Body of pancreas (tissue), 4 donors: ENCODE data around the gene SLC35F3. TPM values are rescaled to one million over a fixed set of nuclear protein-coding genes. Genes with fewer than 3 reads are reported as not detected.

Experiments used
- ATAC-seq: fragments of 150-250 bp; one replicate; pipeline ENCODE4 v1.9.1; 2016
- DNase-seq, 4 donors: peaks; one replicate each; pipeline ENCODE4 v3.0.0-alpha.2; 2019
- H3K27ac ChIP-seq, 4 donors: fragments of 200-600 bp; sonication (generic); 1 replicate in 3 of 4; 2 replicates in 1 of 4; pipeline versions ENCODE4 v1.5.1 to v1.6.1; 2016 to 2019; ENCODE audit warnings: mild to moderate bottlenecking in 1 of 4, mixed read lengths in 1 of 4, moderate library complexity in 1 of 4
- H3K27me3 ChIP-seq, 2 donors: fragments of 200-600 bp; sonication (generic); one replicate each; pipeline ENCODE4 v1.6.0; 2016; ENCODE audit warnings: mild to moderate bottlenecking in 1 of 2
- H3K36me3 ChIP-seq, 2 donors: fragments of 200-600 bp; sonication (generic); replicated peaks in 1 of 2; 2 replicates each; pipeline ENCODE4 v1.5.1; 2016; ENCODE audit warnings: low read depth in 2 of 2; ENCODE audit not compliant: insufficient read depth in 1 of 2
- H3K4me1 ChIP-seq: fragments of 200-600 bp; sonication (generic); one replicate; pipeline ENCODE4 v1.6.0; 2016
- H3K4me3 ChIP-seq, 2 donors: fragments of 200-600 bp; sonication (generic); 1 replicate in 1 of 2; 2 replicates in 1 of 2; pipeline ENCODE4 v1.5.1; 2016 to 2019
- H3K9me3 ChIP-seq, 3 donors: fragments of 200-600 bp; sonication (generic); 1 replicate in 2 of 3; 2 replicates in 1 of 3; pipeline ENCODE4 v1.5.1; 2016
- CTCF ChIP-seq, 7 experiments: fragments of 450-650 bp in 4 of 7; fragments of 200-600 bp in 3 of 7; sonication (generic) in 3 of 7; IDR thresholded peaks; one replicate each; pipeline ENCODE4 v1.5.1; 2016 to 2019; ENCODE audit warnings: antibody characterized with exemption in 7 of 7
- POLR2A ChIP-seq, 3 donors: fragments of 450-650 bp; IDR thresholded peaks; one replicate each; pipeline ENCODE4 v1.6.1; 2016; ENCODE audit warnings: antibody characterized with exemption in 3 of 3, mild to moderate bottlenecking in 2 of 3
- WGBS, 2 donors: methylation state at CpG; one replicate each; pipeline ENCODE4 v1.1.5; 2017; 5-methylcytosine and 5-hydroxymethylcytosine counted together
- intact Hi-C: fragments of 100-400 bp; cut with DNase I; formaldehyde crosslinking; loops from one replicate; pipeline ENCODE4 v1.15.1; 2023
- total RNA-seq, 2 donors: library from RNA; depleted of rRNA; stranded (reverse); fragments of >200 nt; gene quantifications; one replicate each; pipeline ENCODE4 v1.1.0, GENCODE V29; 2016

Gene SLC35F3
- total RNA-seq, 2 donors from 2014 or later: 0.99 to 11.7 TPM

DNA sequence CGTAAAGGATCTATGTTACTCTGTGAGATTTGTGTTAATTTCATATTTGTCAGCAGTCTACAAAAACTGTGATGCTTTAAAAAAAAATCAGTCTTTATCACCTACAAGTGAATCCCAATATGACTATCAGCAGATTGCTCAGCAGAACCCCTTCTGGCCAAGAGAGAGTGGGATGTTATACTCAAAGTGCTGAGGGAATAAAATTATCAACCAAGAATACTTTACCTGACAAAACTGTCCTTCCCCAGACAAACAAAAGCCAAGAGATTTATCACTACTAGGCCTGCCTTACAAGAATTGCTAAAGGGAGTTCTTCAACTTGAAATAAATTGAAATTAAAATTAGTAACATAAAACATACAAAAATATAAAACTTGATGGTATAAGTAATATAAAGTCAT is 105.2 kb downstream of the SLC35F3 start:
- DNase-seq: no peak
- Histone ChIP-seq H3K4me3 (no peak overlapping the region), H3K9me3 (no peaks in the 10 kb centered on the region), H3K27me3 (no peaks in the 10 kb centered on the region), H3K4me1 (no peaks in the 10 kb centered on the region), H3K27ac (no peak overlapping the region), H3K36me3 (no peaks in the 10 kb centered on the region)
- 79 to 81% methylated on average over 1 of the region's 1 CpG for WGBS, 2 donors
- intact Hi-C loops: no loop called here
- TF ChIP-seq POLR2A (IDR thresholded peaks at IDR 0.05) (no peak), CTCF (IDR thresholded peaks at IDR 0.05) (no peak)
- no peak for ATAC-seq

DNA sequence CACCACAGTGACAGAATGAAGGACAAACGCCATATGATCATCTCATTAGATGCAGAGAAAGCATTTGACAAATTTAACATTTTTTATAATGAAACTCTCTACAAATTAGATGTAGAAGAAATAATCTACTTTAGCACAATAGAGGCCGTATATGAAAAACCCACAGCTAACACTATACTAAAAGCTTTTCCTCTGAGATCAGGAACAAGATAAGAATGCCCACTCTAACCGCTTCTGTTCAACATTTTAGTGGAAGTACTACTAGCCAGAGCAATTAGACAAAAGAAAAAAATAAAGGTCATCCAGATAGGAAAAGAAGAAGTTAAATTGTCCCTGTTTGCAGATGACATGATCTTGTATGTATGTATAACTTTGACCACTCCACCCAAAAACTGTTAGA is 109.7 kb downstream of the SLC35F3 start:
- ATAC-seq (no peak), DNase-seq (no peak)
- TF ChIP-seq POLR2A (IDR thresholded peaks at IDR 0.05) (no peak), CTCF (IDR thresholded peaks at IDR 0.05) (no peak)
- Histone ChIP-seq H3K27ac (no peak overlapping the region), H3K9me3 (no peaks in the 10 kb centered on the region), H3K4me1 (no peaks in the 10 kb centered on the region), H3K4me3 (no peak overlapping the region), H3K36me3 (no peaks in the 10 kb centered on the region), H3K27me3 (no peaks in the 10 kb centered on the region)
- WGBS, 2 donors: 61 to 74% methylated on average over 3 of the region's 3 CpGs
- intact Hi-C loops: no loop called here

DNA sequence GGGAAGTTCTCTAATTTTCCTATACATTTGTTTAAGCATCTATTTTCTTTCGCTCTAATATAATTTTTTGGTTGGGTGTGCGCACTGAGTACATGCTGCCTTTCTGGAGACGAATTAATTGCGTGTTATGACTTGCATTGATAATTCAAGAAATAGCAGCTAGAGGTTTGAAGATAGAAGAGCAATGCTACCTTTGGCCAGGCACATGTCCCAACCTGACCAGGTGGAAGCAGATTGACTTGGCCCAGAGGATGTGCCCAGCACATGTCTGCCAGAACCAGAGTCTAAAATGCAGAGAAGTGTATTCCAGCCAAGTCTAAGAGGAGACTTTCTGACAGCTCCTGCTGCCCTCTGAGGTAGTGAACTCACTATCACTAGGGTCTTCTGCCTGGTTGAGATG is 114.3 kb downstream of the SLC35F3 start:
- no peak for DNase-seq
- Histone ChIP-seq H3K27ac (no peak overlapping the region), H3K9me3 (no peaks in the 10 kb centered on the region), H3K4me1 (no peaks in the 10 kb centered on the region), H3K27me3 (no peaks in the 10 kb centered on the region), H3K4me3 (no peak overlapping the region), H3K36me3 (no peaks in the 10 kb centered on the region)
- ATAC-seq: no peak
- 88 to 96% methylated on average over 4 of the region's 4 CpGs for WGBS, 2 donors
- TF ChIP-seq POLR2A (IDR thresholded peaks at IDR 0.05): no peak
- no peak for TF ChIP-seq CTCF (IDR thresholded peaks at IDR 0.05)
- intact Hi-C loops: no loop called here

GRCh38 chr1:234019387-234019786 is 114.9 kb downstream of the SLC35F3 start:
- DNase-seq: no peak
- Histone ChIP-seq H3K9me3 (no peaks in the 10 kb centered on the region), H3K27me3 (no peaks in the 10 kb centered on the region), H3K27ac (no peak overlapping the region), H3K4me1 (no peaks in the 10 kb centered on the region), H3K36me3 (no peaks in the 10 kb centered on the region), H3K4me3 (no peak overlapping the region)
- no peak for TF ChIP-seq POLR2A (IDR thresholded peaks at IDR 0.05)
- no peak for TF ChIP-seq CTCF (IDR thresholded peaks at IDR 0.05)
- 90 to 100% methylated on average over 2 of the region's 2 CpGs for WGBS, 2 donors
- intact Hi-C loops: no loop called here
- no peak for ATAC-seq

DNA sequence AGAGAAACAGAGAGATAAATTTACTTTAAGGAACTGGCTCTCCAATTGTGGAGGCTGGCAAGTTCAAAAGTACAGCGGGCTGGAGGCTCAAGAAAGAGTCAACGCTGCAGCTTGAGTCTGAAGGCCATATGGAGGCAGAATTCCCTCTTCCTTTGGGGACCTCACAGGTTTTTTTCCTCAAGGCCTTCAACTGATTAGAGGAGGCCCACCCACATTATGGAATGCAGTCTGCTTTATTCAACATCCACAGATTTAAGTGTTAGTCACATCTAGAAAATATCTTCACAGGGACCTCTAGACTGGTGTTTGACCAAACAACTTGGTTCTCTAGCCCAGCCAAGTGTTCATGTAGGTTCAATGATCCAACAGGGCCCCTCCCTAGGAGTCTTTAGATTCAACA is 117.8 kb downstream of the SLC35F3 start:
- intact Hi-C loops: no loop called here
- 87 to 88% methylated on average over 2 of the region's 2 CpGs for WGBS, 2 donors

More for the DNA sequence above, 117.8 kb downstream of the SLC35F3 start:
- H3K27ac ChIP-seq: no peak overlapping the region
- ATAC-seq: no peak
- no peaks in the 10 kb centered on the region for H3K4me1 ChIP-seq
- TF ChIP-seq CTCF (IDR thresholded peaks at IDR 0.05): no peak
- TF ChIP-seq POLR2A (IDR thresholded peaks at IDR 0.05): no peak
- no peak overlapping the region for H3K4me3 ChIP-seq
- DNase-seq: no peak
- H3K36me3 ChIP-seq: no peaks in the 10 kb centered on the region
- H3K9me3 ChIP-seq: no peaks in the 10 kb centered on the region
- H3K27me3 ChIP-seq: no peaks in the 10 kb centered on the region
